HG03520 (cell line): Measurements from ENCODE around the gene RFTN2.
A peak's percentile ranks its signal among the peaks of the same experiment; 100 is the strongest.
"Not testable (repeated sequence)": the region's sequence is repeated elsewhere in the genome, so short reads cannot be mapped to it uniquely, and the experiment has no call there.

Experiments
- ATAC-seq: cut with Tn5 transposase; IDR thresholded peaks from one replicate; pipeline ENCODE4 v1.9.1; 2021; ENCODE audit warnings: mild to moderate bottlenecking, moderate library complexity; ENCODE audit not compliant: unreplicated experiment

RFTN2 gene

GRCh38 chr2:197606180-197606579 is 69.2 kb downstream of the RFTN2 start:
- peak; percentile 78 for ATAC-seq

GRCh38 chr2:197604117-197604860 is 71.1 kb downstream of the RFTN2 start:
- ATAC-seq: no peak

DNA sequence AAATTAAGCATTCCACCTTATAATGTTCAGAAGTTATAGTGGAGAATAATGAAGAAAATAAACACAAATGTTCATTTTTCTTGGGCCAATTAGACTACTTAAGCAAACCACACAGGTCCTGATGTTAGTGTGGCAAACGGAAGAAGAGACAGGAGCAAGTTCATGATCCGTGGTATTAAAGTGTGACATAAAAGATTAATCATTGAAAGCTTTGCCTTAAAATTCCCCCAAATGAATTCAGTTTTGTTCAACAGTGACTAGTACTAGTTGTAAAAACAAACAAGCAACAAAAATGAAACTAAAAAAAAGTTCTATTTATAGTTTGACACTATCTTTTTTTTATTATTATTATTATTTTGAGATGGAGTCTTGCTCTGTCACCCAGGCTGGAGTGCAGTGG is 73.7 kb downstream of the RFTN2 start:
- no peak for ATAC-seq

GRCh38 chr2:197600306-197600705 is 75.1 kb downstream of the RFTN2 start:
- no peak for ATAC-seq

DNA sequence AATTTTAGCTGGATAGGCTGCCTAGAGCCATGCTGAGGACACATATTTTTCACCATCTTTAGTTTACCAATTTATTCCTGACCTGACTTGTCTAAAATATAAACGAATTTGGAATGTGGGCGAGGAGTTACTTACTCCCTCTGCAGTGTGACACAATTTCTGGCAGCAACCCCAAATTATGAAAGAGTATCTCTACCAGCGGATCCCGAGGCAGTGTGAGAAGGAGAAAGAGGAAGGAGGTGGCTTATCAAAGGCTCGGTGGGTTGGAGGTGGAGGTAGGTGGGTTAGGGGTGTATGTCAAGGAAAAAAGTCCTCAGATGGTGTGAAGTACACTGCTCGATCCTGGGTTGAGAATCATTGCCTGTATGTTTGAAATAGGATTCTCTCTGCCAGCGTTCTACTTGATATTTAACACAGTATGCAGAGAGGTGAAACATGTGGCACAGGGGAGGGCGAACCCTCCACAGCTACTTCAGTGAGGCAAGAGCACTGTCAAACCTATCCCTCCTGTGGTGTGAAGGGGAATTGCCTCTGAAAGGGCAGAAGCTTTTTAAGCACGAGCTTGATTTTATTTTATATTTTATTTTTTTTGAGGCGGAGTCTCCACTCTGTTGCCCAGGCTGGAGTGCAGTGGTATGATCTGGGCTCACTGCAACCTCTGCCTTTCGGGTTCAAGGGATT is 76.0 kb downstream of the RFTN2 start:
- ATAC-seq: peak; percentile 53

GRCh38 chr2:197598450-197598849 is 76.9 kb downstream of the RFTN2 start:
- no peak for ATAC-seq

- ATAC-seq: no peak
These were observed 78.2 kb downstream of the RFTN2 start for GRCh38 chr2:197597166-197597565.

GRCh38 chr2:197596766-197597165 is 78.6 kb downstream of the RFTN2 start:
- ATAC-seq: no peak

DNA sequence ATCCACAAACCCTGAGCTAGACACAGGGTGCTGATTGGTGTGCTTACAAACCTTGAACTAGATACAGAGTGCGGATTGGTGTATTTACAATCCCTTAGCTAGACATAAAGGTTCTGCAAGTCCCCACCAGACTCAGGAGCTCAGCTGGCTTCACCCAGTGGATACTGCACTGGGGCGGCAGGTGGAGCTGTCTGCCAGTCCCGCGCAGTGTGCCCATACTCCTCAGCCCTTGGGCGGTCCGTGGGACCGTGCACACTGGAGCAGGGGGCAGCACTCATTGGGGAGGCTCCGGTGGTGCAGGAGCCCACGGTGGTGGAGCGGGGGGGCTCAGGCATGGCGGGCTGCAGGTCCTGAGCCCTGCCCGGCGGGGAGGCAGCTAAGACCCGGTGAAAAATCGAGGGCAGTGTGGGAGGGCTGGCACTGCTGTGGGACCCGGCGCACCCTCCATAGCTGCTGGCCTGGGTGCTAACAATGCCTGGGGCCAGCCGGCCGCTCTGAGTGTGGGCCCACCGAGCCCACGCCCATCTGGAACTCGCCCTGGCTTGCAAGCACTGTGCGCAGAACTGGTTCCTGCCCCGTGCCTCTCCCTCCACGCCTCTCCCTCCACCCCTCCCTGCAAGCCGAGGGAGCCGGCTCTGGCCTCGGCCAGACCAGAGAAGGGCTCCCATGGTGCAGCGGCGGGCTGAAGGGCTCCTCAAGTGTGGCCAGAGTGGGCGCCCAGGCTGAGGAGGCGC is 83.9 kb downstream of the RFTN2 start:
- ATAC-seq: no peak

DNA sequence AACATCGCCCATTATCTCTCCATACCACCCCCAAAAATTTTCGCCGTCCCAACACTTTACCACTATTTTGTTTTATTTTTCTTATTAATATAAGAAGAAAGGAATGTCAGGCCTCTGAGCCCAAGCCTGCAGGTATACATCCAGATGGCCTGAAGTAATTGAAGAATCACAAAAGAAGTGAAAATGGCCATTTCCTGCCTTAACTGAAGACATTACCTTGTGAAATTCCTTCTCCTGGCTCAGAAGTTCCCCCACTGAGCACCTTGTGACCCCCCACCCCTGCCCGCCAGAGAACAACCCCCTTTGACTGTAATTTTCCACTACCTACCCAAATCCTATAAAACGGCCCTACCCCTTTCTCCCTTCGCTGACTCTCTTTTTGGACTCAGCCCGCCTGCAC is 88.1 kb downstream of the RFTN2 start:
- ATAC-seq: not testable (repeated sequence)

GRCh38 chr2:197580166-197580565 is 95.2 kb downstream of the RFTN2 start:
- ATAC-seq: not testable (repeated sequence)

DNA sequence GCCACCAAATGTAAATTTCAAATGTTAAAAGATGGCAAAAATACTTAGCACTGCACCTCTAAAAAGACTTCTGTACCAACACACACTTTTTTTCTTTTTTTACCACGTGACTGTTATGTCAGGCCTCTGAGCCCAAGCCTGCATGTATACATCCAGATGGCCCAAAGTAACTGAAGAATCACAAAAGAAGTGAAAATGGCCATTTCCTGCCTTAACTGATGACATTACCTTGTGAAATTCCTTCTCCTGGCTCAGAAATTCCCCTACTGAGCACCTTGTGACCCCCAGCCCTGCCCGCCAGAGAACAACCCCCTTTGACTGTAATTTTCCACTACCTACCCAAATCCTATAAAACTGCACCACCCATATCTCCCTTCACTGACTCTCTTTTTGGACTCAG is 97.1 kb downstream of the RFTN2 start:
- not testable (repeated sequence) for ATAC-seq

GRCh38 chr2:197577446-197577845 is 97.9 kb downstream of the RFTN2 start:
- no peak for ATAC-seq

- ATAC-seq: no peak
These were observed 98.8 kb downstream of the RFTN2 start for GRCh38 chr2:197576631-197577030.

DNA sequence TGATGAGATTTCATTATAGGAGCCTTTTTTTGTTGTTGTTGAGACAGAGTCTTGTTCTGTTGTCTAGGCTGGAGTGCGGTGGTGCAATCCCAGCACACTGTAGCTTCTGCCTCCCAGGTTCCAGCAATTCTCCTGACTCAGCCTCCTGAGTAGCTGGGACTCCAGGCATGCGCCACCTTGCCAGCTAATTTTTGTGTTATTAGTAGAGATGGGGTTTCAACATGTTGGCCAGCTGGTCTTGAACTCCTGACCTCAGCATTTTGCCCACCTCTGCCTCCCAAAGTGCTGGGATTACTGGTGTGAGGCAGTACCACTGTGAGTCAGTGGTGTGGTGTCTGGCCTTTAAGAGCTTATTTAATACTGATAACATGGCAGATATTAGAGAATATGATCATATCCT is 99.4 kb downstream of the RFTN2 start:
- no peak for ATAC-seq

- ATAC-seq: no peak
These were observed 101.8 kb downstream of the RFTN2 start for GRCh38 chr2:197573608-197574007.

- ATAC-seq: no peak
These were observed 103.6 kb downstream of the RFTN2 start for GRCh38 chr2:197571627-197572271.

DNA sequence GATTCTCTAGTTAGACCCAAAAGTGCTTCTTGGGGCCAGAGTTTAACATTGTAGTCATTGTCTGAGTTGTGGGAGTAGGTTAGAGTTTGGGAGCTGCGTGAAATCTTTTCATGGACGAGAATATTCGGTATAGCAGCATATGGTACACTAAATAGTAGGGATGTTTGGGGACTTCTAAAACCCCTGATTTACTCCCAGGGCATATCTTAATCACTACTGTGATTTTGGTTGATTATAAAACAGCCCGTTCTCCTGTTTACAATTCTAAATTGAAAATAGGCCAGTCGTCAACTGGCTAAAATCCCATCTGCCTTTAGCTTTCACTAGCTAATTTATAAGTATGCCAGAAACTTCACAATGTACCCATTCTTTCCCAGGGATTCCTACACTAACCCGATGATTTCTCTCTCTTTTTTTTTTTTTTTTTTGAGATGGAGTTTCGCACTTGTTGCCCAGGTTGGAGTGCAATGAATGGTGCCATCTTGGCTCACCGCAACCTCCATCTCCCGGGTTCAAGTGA is 115.2 kb downstream of the RFTN2 start:
- no peak for ATAC-seq

GRCh38 chr2:197559681-197560080 is 115.7 kb downstream of the RFTN2 start:
- no peak for ATAC-seq

DNA sequence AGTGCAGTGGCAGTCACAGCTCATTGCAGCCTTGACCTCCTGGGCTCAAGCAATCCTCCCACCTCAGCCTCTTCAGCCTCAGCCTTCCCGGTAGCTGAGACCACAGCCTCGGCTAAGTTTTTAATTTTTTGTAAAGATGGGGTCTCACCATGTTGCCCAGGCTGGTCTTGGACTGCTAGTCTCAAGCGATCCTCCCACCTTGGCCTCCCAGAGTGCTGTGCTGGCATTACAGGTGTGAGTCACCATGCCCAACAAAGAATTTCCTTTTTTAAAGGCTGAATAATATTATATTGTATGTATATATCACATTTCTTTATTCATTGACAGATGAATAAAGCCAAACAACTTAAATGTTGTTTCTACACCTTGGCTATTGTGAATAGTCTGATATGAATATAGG is 117.0 kb downstream of the RFTN2 start:
- no peak for ATAC-seq

- ATAC-seq: no peak
These were observed 118.9 kb downstream of the RFTN2 start for GRCh38 chr2:197556456-197556855.
